Measurements from ENCODE around the gene SLCO3A1.
"Not testable (repeated sequence)": the region's sequence is repeated elsewhere in the genome, so short reads cannot be mapped to it uniquely, and the experiment has no call there.

Gene SLCO3A1

DNA sequence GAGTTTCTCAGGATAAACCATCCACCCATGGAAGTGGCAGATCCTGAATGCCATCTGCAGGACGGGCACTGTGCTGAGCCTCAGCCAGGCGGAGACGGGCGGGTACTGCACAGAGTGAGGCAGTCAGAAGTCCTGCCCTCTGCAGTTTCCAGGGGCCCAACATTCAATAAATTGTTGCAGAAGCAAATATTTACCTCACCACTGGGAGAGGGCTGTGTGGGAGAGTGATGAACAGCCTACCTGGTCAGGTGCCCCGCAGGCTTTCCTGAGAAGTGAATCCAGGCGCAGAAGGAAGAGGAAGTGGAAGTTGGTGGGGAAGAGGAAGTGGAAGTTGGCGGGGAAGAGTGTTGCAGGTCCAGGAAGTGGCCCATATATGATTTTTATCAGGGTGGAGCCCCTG lies 100.8 kb downstream of the SLCO3A1 start:
- TF ChIP-seq, protein P1, sequence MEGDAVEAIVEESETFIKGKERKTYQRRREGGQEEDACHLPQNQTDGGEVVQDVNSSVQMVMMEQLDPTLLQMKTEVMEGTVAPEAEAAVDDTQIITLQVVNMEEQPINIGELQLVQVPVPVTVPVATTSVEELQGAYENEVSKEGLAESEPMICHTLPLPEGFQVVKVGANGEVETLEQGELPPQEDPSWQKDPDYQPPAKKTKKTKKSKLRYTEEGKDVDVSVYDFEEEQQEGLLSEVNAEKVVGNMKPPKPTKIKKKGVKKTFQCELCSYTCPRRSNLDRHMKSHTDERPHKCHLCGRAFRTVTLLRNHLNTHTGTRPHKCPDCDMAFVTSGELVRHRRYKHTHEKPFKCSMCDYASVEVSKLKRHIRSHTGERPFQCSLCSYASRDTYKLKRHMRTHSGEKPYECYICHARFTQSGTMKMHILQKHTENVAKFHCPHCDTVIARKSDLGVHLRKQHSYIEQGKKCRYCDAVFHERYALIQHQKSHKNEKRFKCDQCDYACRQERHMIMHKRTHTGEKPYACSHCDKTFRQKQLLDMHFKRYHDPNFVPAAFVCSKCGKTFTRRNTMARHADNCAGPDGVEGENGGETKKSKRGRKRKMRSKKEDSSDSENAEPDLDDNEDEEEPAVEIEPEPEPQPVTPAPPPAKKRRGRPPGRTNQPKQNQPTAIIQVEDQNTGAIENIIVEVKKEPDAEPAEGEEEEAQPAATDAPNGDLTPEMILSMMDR (IDR thresholded peaks at IDR 0.05; ENCODE audit: low read depth, low read length, missing control alignments) = no peak
- H3K4me3 ChIP-seq (replicated peaks; ENCODE audit: low read depth, low read length) = no peak overlapping the region
- DNase-seq (ENCODE audit: extremely low read depth, low read depth) = no peak

DNA sequence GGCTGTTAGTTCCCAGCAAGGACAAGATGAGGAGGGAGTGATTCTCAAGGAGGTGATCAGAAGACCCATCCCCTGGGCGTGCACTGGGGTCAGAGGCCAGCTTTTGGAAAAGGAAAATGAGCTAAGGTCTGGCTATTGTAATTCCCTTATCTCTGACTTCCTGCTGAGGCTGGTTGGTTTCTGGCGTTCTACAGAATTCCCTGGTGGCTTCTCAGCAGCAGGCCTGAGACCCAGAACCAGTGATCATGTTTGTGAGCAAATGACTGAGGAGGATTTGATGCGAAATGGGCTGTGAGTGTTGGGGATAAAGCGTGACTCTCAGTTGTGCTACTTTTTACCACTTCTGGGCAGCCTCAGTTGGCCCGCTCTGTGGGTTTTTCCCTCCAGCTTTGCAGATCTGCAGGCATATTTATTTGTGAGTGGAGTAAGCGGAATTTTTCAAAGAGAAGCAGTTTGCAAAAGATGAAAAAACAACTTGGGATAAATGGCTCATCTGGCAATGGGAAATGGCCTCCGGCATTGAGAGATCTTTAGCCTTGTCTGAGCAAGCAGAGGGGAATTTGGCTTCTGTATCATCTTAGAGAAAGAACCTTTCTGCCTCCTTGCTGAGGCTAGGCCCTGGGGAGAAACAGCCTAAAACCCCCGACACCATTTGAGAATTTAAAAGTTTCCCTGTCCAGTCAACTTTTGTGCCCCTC lies 102.7 kb downstream of the SLCO3A1 start:
- no peak overlapping the region for H3K4me3 ChIP-seq (replicated peaks; ENCODE audit: low read depth, low read length)
- TF ChIP-seq, protein P1 (IDR thresholded peaks at IDR 0.05; ENCODE audit: low read depth, low read length, missing control alignments) = no peak
- no peak for DNase-seq (ENCODE audit: extremely low read depth, low read depth)

DNA sequence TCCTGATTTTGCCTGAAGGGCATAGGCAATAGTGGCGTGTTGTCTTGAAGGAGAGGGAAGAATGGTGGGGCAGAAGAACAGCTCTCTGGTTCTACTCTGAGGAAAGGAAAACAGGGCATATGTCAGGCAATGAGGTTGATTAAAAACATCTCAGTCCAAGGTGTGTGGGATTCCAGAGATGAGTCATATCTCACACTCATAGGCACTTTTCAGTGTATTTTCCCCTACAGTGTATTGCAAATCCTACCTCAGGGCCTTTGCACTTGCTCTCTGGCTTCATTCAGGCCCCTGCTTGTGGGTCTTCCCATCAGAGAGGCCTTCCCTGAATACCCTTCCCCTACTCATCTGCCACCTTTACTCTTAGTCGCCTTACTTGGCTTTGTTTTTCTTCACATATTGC lies 107.8 kb downstream of the SLCO3A1 start:
- TF ChIP-seq, protein P1 (IDR thresholded peaks at IDR 0.05; ENCODE audit: low read depth, low read length, missing control alignments) = no peak
- DNase-seq (ENCODE audit: extremely low read depth, low read depth) = no peak
- no peak overlapping the region for H3K4me3 ChIP-seq (replicated peaks; ENCODE audit: low read depth, low read length)

- not testable (repeated sequence) for H3K4me3 ChIP-seq (replicated peaks; ENCODE audit: low read depth, low read length); DNase-seq (ENCODE audit: extremely low read depth, low read depth)
Measured at GRCh38 chr15:91963747-91964146, 110.2 kb downstream of the SLCO3A1 start.

DNA sequence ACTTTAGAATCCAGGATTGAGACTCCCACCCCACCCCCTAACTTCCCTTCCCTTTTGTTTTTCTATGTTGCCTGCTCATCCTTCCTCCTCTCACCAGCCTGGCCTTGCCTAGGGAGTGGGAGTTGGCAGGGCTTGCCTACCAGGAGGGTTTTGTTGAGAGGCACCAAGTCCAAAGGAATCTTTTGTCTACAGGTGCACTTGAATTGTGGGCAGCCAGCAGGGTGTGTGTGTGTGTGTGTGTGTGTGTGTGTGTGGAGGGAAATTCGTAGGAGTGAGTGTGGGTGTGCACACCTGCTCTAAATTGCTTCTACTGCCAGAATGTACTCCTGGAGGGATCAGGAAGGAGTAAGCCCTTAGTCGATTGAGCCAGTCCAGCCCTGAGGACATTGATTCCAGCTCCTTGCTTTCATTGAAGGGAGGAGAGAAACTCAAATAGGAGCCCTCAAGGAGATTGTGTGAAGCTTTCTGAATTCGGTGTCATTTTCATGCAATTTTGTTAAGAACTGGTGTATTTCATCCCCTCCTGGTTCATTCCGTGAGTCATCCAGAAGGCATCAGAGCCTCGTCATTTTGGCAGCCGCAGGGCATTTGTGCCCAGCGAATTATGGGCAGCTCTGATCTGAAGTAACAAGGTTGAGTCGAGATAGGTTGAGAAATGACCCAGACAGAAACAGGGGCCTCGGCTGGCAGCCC lies 112.1 kb downstream of the SLCO3A1 start:
- DNase-seq (ENCODE audit: extremely low read depth, low read depth) = no peak
- H3K4me3 ChIP-seq (replicated peaks; ENCODE audit: low read depth, low read length) = no peak overlapping the region
- TF ChIP-seq, protein P1 (IDR thresholded peaks at IDR 0.05; ENCODE audit: low read depth, low read length, missing control alignments) = no peak

- H3K4me3 ChIP-seq (replicated peaks; ENCODE audit: low read depth, low read length) = no peak overlapping the region
- DNase-seq (ENCODE audit: extremely low read depth, low read depth) = no peak
- TF ChIP-seq, protein P1 (IDR thresholded peaks at IDR 0.05; ENCODE audit: low read depth, low read length, missing control alignments) = no peak
Measured at GRCh38 chr15:91966194-91966552, 112.7 kb downstream of the SLCO3A1 start.

DNA sequence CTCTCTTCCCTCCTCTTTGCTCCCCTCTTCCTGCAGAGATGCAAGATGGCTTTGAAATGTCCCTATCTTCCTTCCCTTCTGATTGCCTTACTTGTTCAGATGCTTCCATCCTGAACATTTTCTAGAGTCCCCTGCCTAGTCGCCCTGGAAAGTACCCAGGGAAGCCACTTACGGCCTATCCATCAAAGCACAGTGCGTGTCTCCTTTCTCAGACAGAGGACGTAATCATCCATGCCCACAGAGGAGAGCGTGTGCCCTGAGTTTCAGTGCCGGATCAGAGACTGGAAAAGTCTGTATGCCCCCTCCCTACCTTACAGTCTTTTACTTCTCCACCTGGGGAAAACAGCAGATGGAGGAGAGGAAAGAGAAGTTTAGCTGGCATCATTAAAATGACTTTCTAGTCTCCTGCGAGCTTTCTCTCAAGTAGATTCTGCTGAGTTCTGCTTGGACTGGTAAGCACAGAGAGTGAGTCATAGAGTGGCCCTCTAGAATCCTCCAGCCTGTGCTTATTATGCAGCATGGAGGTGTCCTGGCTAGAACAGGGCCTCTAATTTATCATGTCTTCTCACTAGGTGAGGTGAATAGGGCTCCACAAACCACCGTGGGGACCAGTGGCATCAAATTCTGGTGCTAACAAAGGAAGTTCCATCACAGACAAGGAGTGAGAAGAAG lies 114.6 kb downstream of the SLCO3A1 start:
- TF ChIP-seq, protein P1 (IDR thresholded peaks at IDR 0.05; ENCODE audit: low read depth, low read length, missing control alignments) = no peak
- no peak overlapping the region for H3K4me3 ChIP-seq (replicated peaks; ENCODE audit: low read depth, low read length)
- DNase-seq (ENCODE audit: extremely low read depth, low read depth) = no peak
